ENCODE data around the gene EHMT1.

The EHMT1 gene

GRCh38 chr9:137878146-137878941 lies 259.5 kb downstream of the EHMT1 start:
- DNase-seq (ENCODE audit: low spot score) (no peak), ATAC-seq (ENCODE audit: low read depth) (peak; percentile 51)
- Histone ChIP-seq H3K27me3 (ENCODE audit: insufficient read depth, poor library complexity, severe bottlenecking) (peaks cover 19% of the 10 kb centered on the region), H3K36me3 (ENCODE audit: low read depth) (no peaks in the 10 kb centered on the region), H3K4me3 (ENCODE audit: severe bottlenecking) (peak overlapping the region; percentile 8), H3K27ac (ENCODE audit: poor library complexity, severe bottlenecking) (no peak overlapping the region), H3K4me1 (ENCODE audit: insufficient read depth, poor library complexity, severe bottlenecking) (no peaks in the 10 kb centered on the region), H3K9me3 (ENCODE audit: severe bottlenecking) (no peaks in the 10 kb centered on the region)
- no peak for TF ChIP-seq CTCF (IDR thresholded peaks at IDR 0.05; ENCODE audit: poor library complexity, severe bottlenecking)

- Histone ChIP-seq H3K4me1 (ENCODE audit: insufficient read depth, poor library complexity, severe bottlenecking) (no peaks in the 10 kb centered on the region), H3K27ac (ENCODE audit: poor library complexity, severe bottlenecking) (no peak overlapping the region), H3K36me3 (ENCODE audit: low read depth) (no peaks in the 10 kb centered on the region), H3K27me3 (ENCODE audit: insufficient read depth, poor library complexity, severe bottlenecking) (peaks cover 19% of the 10 kb centered on the region), H3K9me3 (ENCODE audit: severe bottlenecking) (no peaks in the 10 kb centered on the region), H3K4me3 (ENCODE audit: severe bottlenecking) (no peak overlapping the region)
- ATAC-seq (ENCODE audit: low read depth) (no peak), DNase-seq (ENCODE audit: low spot score) (no peak)
- no peak for TF ChIP-seq CTCF (IDR thresholded peaks at IDR 0.05; ENCODE audit: poor library complexity, severe bottlenecking)
Observed at GRCh38 chr9:137879052-137879451, 260.2 kb downstream of the EHMT1 start.

DNA sequence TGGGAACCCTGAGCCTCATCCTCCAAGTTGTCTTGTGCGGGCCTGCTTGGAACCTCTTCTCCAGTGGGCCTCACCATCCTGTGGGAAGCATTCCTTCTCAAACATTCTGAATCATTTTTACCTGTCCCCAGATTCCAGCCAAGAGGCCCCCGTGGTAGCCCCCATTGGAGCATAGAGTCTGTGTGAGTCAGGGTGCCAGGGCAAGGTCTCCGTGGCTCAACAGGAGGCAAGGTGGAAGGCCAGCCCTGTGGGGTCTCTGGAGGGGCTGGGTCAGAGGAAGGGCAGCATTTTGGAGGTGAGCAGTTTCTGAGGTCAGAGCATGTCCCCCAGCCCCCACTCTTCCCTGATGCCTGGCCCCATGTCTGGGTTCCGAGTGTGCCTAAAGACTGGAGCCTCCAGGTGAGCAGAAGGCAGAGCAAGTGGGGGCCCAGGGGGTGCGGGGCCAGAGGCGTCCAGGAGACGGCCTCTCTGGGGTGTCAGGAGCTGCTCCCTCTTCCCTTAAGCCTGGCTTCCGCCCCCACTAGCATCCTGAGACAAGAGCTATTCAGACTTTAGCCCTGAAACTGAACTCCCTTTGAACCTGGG lies 260.9 kb downstream of the EHMT1 start:
- Histone ChIP-seq H3K36me3 (ENCODE audit: low read depth) (no peaks in the 10 kb centered on the region), H3K27me3 (ENCODE audit: insufficient read depth, poor library complexity, severe bottlenecking) (peaks cover 19% of the 10 kb centered on the region), H3K27ac (ENCODE audit: poor library complexity, severe bottlenecking) (no peak overlapping the region), H3K9me3 (ENCODE audit: severe bottlenecking) (no peaks in the 10 kb centered on the region), H3K4me1 (ENCODE audit: insufficient read depth, poor library complexity, severe bottlenecking) (no peaks in the 10 kb centered on the region), H3K4me3 (ENCODE audit: severe bottlenecking) (no peak overlapping the region)
- ATAC-seq (ENCODE audit: low read depth) = no peak
- no peak for TF ChIP-seq CTCF (IDR thresholded peaks at IDR 0.05; ENCODE audit: poor library complexity, severe bottlenecking)
- no peak for DNase-seq (ENCODE audit: low spot score)

- Histone ChIP-seq H3K9me3 (ENCODE audit: severe bottlenecking) (no peaks in the 10 kb centered on the region), H3K4me3 (ENCODE audit: severe bottlenecking) (no peak overlapping the region), H3K27ac (ENCODE audit: poor library complexity, severe bottlenecking) (no peak overlapping the region), H3K36me3 (ENCODE audit: low read depth) (no peaks in the 10 kb centered on the region), H3K27me3 (ENCODE audit: insufficient read depth, poor library complexity, severe bottlenecking) (peaks cover 19% of the 10 kb centered on the region), H3K4me1 (ENCODE audit: insufficient read depth, poor library complexity, severe bottlenecking) (no peaks in the 10 kb centered on the region)
- no peak for DNase-seq (ENCODE audit: low spot score)
- no peak for ATAC-seq (ENCODE audit: low read depth)
- TF ChIP-seq CTCF (IDR thresholded peaks at IDR 0.05; ENCODE audit: poor library complexity, severe bottlenecking) = no peak
Observed at GRCh38 chr9:137880160-137880975, 261.6 kb downstream of the EHMT1 start.

Data from RWPE2 (cell line).